H1 (cell line): ENCODE measurements around the gene CCDC175. TPM values are rescaled to one million over a fixed set of nuclear protein-coding genes. Genes with fewer than 3 reads are reported as not detected.

ENCODE experiments used
- CBX5 ChIP-seq: fragments of 300-800, 300-1000 bp; sonication (generic); IDR thresholded peaks from 2 replicates; pipeline ENCODE4 v1.7.1; 2016; ENCODE audit warnings: antibody characterized with exemption, low read length, low read depth
- HDAC2 ChIP-seq, 2 experiments: fragments of 300-600 bp in 1 of 2; sonication (generic) in 1 of 2; IDR thresholded peaks; 2 replicates each; pipeline ENCODE4 v1.6.1; 2011 to 2012; ENCODE audit warnings: low read depth in 2 of 2, low read length in 2 of 2, mild to moderate bottlenecking in 2 of 2, moderate library complexity in 2 of 2, borderline replicate concordance in 1 of 2, inconsistent platforms in 1 of 2
- JUND ChIP-seq: IDR thresholded peaks from 2 replicates; pipeline ENCODE4 v1.6.1; 2011; ENCODE audit warnings: mild to moderate bottlenecking, improper control_type of control experiment, low read length
- RNF2 ChIP-seq: fragments of 200-900, 300-1000 bp; sonication (generic); IDR thresholded peaks from 2 replicates; pipeline ENCODE4 v1.7.1; 2016; ENCODE audit warnings: borderline replicate concordance, low read depth, mild to moderate bottlenecking, antibody characterized with exemption, low read length; ENCODE audit not compliant: poor library complexity, severe bottlenecking; ENCODE audit errors: missing control alignments
- SIN3A ChIP-seq, 2 experiments: IDR thresholded peaks in 1 of 2; conservative IDR thresholded peaks in 1 of 2; 2 replicates each; pipeline ENCODE4 v1.6.1; 2011 to 2012; ENCODE audit warnings: low read length in 2 of 2, improper control_type of control experiment in 1 of 2, low read depth in 1 of 2, mild to moderate bottlenecking in 1 of 2
- SP2 ChIP-seq: IDR thresholded peaks from 2 replicates; pipeline ENCODE4 v1.6.1; 2012; ENCODE audit warnings: mild to moderate bottlenecking, low read length, inconsistent platforms
- SP4 ChIP-seq: IDR thresholded peaks from 2 replicates; pipeline ENCODE4 v1.6.1; 2012; ENCODE audit warnings: low read length, inconsistent platforms
- TAF1 ChIP-seq: IDR thresholded peaks from 2 replicates; pipeline ENCODE4 v1.6.1; 2011; ENCODE audit warnings: mild to moderate bottlenecking, low read depth, low read length
- polyA plus RNA-seq, 7 experiments: library from polyadenylated mRNA; depleted of rRNA in 3 of 7; stranded (reverse) in 5 of 7; unstranded in 2 of 7; fragments of >200 nt in 5 of 7; fragments of 200-250 nt in 2 of 7; gene quantifications; 1 replicate in 5 of 7; 2 replicates in 1 of 7; 4 replicates in 1 of 7; pipeline versions ENCODE4 v1.2.1 to v1.2.3, GENCODE V29; 2011 to 2013; ENCODE audit warnings: missing spikeins in 2 of 7, mixed read lengths in 2 of 7
- total RNA-seq: library from RNA; stranded (reverse); fragmentation: NEBNext Ultra II Directional; extraction: Animal tissue kit (Norgen Biotek cat#: 25700); gene quantifications from 2 replicates; pipeline ENCODE4 v1.2.1, GENCODE V29; 2021
- TF ChIP-seq, protein P1 (sequence below): fragments of 300-600 bp; sonication (generic); IDR thresholded peaks from 2 replicates; pipeline ENCODE4 v1.7.1; 2012; ENCODE audit warnings: low read length, moderate library complexity, mild to moderate bottlenecking, inconsistent platforms; ENCODE audit not compliant: insufficient replicate concordance
- TF ChIP-seq, protein P2 (sequence below): IDR thresholded peaks from 2 replicates; pipeline ENCODE4 v1.6.1; 2012; ENCODE audit warnings: inconsistent platforms

CCDC175 gene
- total and polyA plus RNA-seq, 2 of the 8 experiments (the other 6 are each of a cell fraction or from before 2014, with no cell fraction given): 0.19 TPM; not detected in 1

DNA sequence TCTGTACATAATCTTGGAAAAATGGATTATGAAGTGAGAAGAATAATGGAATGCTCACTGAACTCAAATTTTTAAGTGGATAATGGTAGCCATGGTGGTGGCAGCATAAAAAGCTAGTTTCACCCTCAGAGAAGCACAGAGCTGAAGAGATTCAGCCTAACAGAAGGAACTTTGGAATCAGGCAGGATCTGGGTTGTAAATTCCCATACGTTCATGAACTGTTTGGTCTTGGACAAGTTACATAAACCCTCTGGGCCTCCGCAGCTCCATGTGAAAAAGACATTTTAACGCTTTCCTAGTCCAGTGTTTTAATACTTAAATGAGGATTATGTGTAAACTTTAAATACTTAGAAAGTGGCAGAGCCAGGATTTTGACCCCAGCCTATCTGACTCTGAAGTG is 65.6 kb downstream of the CCDC175 start (continued):
- TF ChIP-seq, protein P1, sequence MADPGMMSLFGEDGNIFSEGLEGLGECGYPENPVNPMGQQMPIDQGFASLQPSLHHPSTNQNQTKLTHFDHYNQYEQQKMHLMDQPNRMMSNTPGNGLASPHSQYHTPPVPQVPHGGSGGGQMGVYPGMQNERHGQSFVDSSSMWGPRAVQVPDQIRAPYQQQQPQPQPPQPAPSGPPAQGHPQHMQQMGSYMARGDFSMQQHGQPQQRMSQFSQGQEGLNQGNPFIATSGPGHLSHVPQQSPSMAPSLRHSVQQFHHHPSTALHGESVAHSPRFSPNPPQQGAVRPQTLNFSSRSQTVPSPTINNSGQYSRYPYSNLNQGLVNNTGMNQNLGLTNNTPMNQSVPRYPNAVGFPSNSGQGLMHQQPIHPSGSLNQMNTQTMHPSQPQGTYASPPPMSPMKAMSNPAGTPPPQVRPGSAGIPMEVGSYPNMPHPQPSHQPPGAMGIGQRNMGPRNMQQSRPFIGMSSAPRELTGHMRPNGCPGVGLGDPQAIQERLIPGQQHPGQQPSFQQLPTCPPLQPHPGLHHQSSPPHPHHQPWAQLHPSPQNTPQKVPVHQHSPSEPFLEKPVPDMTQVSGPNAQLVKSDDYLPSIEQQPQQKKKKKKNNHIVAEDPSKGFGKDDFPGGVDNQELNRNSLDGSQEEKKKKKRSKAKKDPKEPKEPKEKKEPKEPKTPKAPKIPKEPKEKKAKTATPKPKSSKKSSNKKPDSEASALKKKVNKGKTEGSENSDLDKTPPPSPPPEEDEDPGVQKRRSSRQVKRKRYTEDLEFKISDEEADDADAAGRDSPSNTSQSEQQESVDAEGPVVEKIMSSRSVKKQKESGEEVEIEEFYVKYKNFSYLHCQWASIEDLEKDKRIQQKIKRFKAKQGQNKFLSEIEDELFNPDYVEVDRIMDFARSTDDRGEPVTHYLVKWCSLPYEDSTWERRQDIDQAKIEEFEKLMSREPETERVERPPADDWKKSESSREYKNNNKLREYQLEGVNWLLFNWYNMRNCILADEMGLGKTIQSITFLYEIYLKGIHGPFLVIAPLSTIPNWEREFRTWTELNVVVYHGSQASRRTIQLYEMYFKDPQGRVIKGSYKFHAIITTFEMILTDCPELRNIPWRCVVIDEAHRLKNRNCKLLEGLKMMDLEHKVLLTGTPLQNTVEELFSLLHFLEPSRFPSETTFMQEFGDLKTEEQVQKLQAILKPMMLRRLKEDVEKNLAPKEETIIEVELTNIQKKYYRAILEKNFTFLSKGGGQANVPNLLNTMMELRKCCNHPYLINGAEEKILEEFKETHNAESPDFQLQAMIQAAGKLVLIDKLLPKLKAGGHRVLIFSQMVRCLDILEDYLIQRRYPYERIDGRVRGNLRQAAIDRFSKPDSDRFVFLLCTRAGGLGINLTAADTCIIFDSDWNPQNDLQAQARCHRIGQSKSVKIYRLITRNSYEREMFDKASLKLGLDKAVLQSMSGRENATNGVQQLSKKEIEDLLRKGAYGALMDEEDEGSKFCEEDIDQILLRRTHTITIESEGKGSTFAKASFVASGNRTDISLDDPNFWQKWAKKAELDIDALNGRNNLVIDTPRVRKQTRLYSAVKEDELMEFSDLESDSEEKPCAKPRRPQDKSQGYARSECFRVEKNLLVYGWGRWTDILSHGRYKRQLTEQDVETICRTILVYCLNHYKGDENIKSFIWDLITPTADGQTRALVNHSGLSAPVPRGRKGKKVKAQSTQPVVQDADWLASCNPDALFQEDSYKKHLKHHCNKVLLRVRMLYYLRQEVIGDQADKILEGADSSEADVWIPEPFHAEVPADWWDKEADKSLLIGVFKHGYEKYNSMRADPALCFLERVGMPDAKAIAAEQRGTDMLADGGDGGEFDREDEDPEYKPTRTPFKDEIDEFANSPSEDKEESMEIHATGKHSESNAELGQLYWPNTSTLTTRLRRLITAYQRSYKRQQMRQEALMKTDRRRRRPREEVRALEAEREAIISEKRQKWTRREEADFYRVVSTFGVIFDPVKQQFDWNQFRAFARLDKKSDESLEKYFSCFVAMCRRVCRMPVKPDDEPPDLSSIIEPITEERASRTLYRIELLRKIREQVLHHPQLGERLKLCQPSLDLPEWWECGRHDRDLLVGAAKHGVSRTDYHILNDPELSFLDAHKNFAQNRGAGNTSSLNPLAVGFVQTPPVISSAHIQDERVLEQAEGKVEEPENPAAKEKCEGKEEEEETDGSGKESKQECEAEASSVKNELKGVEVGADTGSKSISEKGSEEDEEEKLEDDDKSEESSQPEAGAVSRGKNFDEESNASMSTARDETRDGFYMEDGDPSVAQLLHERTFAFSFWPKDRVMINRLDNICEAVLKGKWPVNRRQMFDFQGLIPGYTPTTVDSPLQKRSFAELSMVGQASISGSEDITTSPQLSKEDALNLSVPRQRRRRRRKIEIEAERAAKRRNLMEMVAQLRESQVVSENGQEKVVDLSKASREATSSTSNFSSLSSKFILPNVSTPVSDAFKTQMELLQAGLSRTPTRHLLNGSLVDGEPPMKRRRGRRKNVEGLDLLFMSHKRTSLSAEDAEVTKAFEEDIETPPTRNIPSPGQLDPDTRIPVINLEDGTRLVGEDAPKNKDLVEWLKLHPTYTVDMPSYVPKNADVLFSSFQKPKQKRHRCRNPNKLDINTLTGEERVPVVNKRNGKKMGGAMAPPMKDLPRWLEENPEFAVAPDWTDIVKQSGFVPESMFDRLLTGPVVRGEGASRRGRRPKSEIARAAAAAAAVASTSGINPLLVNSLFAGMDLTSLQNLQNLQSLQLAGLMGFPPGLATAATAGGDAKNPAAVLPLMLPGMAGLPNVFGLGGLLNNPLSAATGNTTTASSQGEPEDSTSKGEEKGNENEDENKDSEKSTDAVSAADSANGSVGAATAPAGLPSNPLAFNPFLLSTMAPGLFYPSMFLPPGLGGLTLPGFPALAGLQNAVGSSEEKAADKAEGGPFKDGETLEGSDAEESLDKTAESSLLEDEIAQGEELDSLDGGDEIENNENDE: no peak
- TF ChIP-seq, protein P2, sequence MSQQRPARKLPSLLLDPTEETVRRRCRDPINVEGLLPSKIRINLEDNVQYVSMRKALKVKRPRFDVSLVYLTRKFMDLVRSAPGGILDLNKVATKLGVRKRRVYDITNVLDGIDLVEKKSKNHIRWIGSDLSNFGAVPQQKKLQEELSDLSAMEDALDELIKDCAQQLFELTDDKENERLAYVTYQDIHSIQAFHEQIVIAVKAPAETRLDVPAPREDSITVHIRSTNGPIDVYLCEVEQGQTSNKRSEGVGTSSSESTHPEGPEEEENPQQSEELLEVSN: no peak
- TF ChIP-seq SIN3A (conservative IDR thresholded peaks at IDR 0.05 in 1 of 2, IDR thresholded peaks at IDR 0.05 in 1 of 2; ENCODE audit: low read depth in 1 of 2, low read length in 2 of 2) (no peak), RNF2 (no peak), JUND (no peak), SP2 (no peak), SP4 (no peak), HDAC2 (IDR thresholded peaks at IDR 0.05; ENCODE audit: borderline replicate concordance in 1 of 2, low read depth in 2 of 2, low read length in 2 of 2) (no peak), CBX5 (no peak), TAF1 (no peak)
